Type B pancreatic cell (in vitro differentiated cells): Measurements from ENCODE around the gene TSFM. TPM values are rescaled to one million over a fixed set of nuclear protein-coding genes. Genes with fewer than 3 reads are reported as not detected.

ENCODE experiments used
- DNase-seq: peaks from one replicate; pipeline ENCODE4 v3.0.0; 2021; ENCODE audit warnings: mixed read lengths; ENCODE audit not compliant: unreplicated experiment; ENCODE audit errors: extremely low spot score
- H3K27ac Mint-ChIP-seq: 2 replicates; pipeline ENCODE4 v1.8.0; 2021; ENCODE audit warnings: mild to moderate bottlenecking, mixed read lengths
- H3K27me3 Mint-ChIP-seq: 2 replicates; pipeline ENCODE4 v1.8.0; 2021; ENCODE audit warnings: mixed read lengths
- H3K36me3 Mint-ChIP-seq: 2 replicates; pipeline ENCODE4 v1.8.0; 2021; ENCODE audit warnings: mixed read lengths
- H3K4me1 Mint-ChIP-seq: one replicate; pipeline ENCODE4 v1.8.0; 2021; ENCODE audit warnings: mixed read lengths; ENCODE audit not compliant: unreplicated experiment
- H3K4me3 Mint-ChIP-seq: 2 replicates; pipeline ENCODE4 v1.8.0; 2021; ENCODE audit warnings: mild to moderate bottlenecking, mixed read lengths
- H3K9me3 Mint-ChIP-seq: 2 replicates; pipeline ENCODE4 v1.8.0; 2021; ENCODE audit warnings: mixed read lengths
- CTCF ChIP-seq: fragments of 200-600 bp; sonication (generic); conservative IDR thresholded peaks from 2 replicates; pipeline ENCODE4 v1.5.0; 2021; ENCODE audit warnings: antibody characterized with exemption, mild to moderate bottlenecking
- total RNA-seq: library from RNA; stranded (reverse); gene quantifications from 2 replicates; pipeline ENCODE4 v1.2.1, GENCODE V29; 2021; ENCODE audit warnings: low replicate concordance

The TSFM gene
- total RNA-seq, 1 donor from 2014 or later: 33.0 TPM

GRCh38 chr12:57821474-57822214, 39.1 kb downstream of the TSFM start:
- no peak overlapping the region for H3K4me3 Mint-ChIP-seq
- no peak overlapping the region for H3K27ac Mint-ChIP-seq
- TF ChIP-seq CTCF: no peak
- H3K4me1 Mint-ChIP-seq: peaks cover 9% of the 10 kb centered on the region
- no peak for DNase-seq
- no peaks in the 10 kb centered on the region for H3K9me3 Mint-ChIP-seq
- H3K36me3 Mint-ChIP-seq: peaks cover 33% of the 10 kb centered on the region
- no peaks in the 10 kb centered on the region for H3K27me3 Mint-ChIP-seq

DNA sequence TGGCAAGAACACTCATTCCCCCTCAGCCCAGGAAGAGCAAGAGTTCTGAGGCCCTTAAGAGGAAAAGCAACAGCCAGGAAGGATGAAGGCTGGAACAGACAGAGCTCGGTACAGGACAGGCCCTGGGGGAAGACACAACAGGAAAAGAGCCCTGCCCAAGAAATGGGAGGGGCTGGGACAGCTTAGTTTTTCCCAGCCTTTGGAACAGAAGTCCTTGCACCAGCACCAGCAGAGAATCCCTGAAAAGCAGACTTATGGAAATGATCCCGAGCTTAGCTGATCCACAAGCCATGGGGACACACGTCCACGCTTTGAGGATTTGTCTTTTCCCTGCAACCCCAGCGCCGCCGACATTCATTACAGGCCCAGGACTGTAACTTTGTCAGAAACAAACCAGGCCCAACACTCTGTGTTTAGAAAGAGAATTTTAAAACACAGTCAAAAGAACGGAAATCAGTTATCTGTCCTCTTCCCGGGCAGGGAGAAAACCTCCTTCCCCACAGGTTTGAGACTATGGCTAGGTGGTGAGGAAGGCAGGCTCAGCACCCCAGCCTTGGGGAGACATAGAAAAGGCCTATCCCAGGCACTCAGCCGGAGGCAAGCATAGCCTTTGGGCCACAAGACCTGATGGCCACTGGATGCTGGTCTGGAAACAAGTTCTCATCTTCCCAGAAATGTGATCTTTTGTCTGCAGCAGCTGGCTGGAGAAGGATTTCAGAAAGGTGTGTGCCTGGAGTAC, 40.0 kb downstream of the TSFM start:
- no peak for TF ChIP-seq CTCF
- DNase-seq: no peak
- H3K36me3 Mint-ChIP-seq: peaks cover 33% of the 10 kb centered on the region

GRCh38 chr12:57823131-57823907, 40.7 kb downstream of the TSFM start:
- peaks cover 33% of the 10 kb centered on the region for H3K36me3 Mint-ChIP-seq
- no peak for TF ChIP-seq CTCF
- no peak for DNase-seq
- no peaks in the 10 kb centered on the region for H3K9me3 Mint-ChIP-seq
- no peak overlapping the region for H3K27ac Mint-ChIP-seq
- no peak overlapping the region for H3K4me3 Mint-ChIP-seq
- H3K4me1 Mint-ChIP-seq: peaks cover 8% of the 10 kb centered on the region
- H3K27me3 Mint-ChIP-seq: no peaks in the 10 kb centered on the region

More for the DNA sequence above, 40.0 kb downstream of the TSFM start:
- no peak overlapping the region for H3K4me3 Mint-ChIP-seq
- H3K27me3 Mint-ChIP-seq: no peaks in the 10 kb centered on the region
- no peak overlapping the region for H3K27ac Mint-ChIP-seq
- no peaks in the 10 kb centered on the region for H3K9me3 Mint-ChIP-seq
- peaks cover 9% of the 10 kb centered on the region for H3K4me1 Mint-ChIP-seq

DNA sequence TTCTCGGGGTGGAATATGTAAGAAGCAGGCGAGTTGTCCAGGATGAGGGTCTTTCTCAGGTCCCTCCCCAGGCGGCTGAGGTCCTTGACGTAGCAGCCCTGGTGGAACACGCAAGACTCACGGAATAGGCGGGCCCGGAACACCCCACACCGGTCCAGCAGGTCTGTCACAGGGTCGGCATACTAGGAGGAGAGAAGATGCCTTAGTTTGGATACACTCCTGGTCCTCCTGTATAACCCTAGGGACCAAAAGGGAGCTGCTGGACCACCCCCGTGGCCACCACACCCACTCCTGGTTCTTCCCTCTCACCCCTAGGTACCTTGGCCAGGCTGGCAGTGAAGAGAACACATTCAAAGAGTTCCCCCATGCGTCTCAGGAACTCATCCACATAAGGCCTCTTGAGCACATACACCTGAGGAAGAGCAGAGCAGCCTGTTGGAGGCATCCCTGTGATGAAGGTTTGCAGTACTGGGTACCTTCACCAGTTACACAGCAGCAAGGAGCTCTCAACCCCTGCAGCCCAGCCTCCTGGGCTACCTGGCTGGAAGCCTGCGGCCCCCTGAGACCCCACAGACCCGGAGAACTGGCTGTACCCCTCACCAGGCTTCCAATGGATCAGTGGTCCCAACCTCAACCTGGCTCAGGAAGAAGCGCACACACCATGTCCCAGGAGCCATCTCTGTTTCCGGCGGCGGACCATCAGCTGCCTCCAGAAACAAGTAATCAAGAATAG, 41.5 kb downstream of the TSFM start:
- H3K27me3 Mint-ChIP-seq: no peaks in the 10 kb centered on the region
- H3K36me3 Mint-ChIP-seq: peaks cover 29% of the 10 kb centered on the region
- H3K4me1 Mint-ChIP-seq: peaks cover under 1% of the 10 kb centered on the region
- no peak for TF ChIP-seq CTCF
- no peak overlapping the region for H3K4me3 Mint-ChIP-seq
- no peak for DNase-seq
- no peak overlapping the region for H3K27ac Mint-ChIP-seq
- no peaks in the 10 kb centered on the region for H3K9me3 Mint-ChIP-seq

GRCh38 chr12:57825451-57825850, 42.9 kb downstream of the TSFM start:
- Mint-ChIP-seq H3K36me3 (peaks cover 29% of the 10 kb centered on the region), H3K4me3 (no peak overlapping the region), H3K4me1 (no peaks in the 10 kb centered on the region), H3K27me3 (no peaks in the 10 kb centered on the region), H3K27ac (no peak overlapping the region), H3K9me3 (no peaks in the 10 kb centered on the region)
- TF ChIP-seq CTCF: no peak
- no peak for DNase-seq
